Common myeloid progenitor, CD34-positive (primary cell): Measurements from ENCODE around the gene BRIP1.
"Not testable (repeated sequence)": the region's sequence is repeated elsewhere in the genome, so short reads cannot be mapped to it uniquely, and the experiment has no call there.

Experiments
- CTCF ChIA-PET: fragments of 350-600 bp; sonication (Branson Sonifier 250); formaldehyde crosslinking; loops from one replicate; lab custom pipeline; 2021; ENCODE audit warnings: antibody characterized with exemption; lab: Charles Lee
- POLR2A ChIA-PET: fragments of 350-600 bp; sonication (Branson Sonifier 250); formaldehyde crosslinking; loops from one replicate; lab custom pipeline; 2021; ENCODE audit warnings: antibody characterized with exemption; lab: Charles Lee
- DNase-seq, 3 donors: peaks; one replicate each; pipeline versions ENCODE4 v3.0.0 to v3.0.0-alpha.2; 2013
- H3K27ac ChIP-seq, 2 experiments: 1 replicate in 1 of 2; 2 replicates in 1 of 2; pipeline ENCODE4 v1.7.0; 2013; ENCODE audit warnings: inconsistent platforms in 2 of 2, low read length in 2 of 2, mild to moderate bottlenecking in 2 of 2, low read depth in 1 of 2, moderate library complexity in 1 of 2; ENCODE audit not compliant: severe bottlenecking in 2 of 2, insufficient read depth in 1 of 2, poor library complexity in 1 of 2
- H3K27me3 ChIP-seq, 5 experiments: replicated peaks in 2 of 5; 1 replicate in 3 of 5; 2 replicates in 2 of 5; pipeline versions ENCODE4 v1.6.1 to v1.7.0; 2013; ENCODE audit warnings: low read length in 4 of 5, mild to moderate bottlenecking in 2 of 5, moderate library complexity in 2 of 5, inconsistent platforms in 1 of 5; ENCODE audit not compliant: insufficient read depth in 5 of 5, control insufficient read depth in 4 of 5
- H3K36me3 ChIP-seq, 4 experiments: 1 replicate in 2 of 4; 2 replicates in 2 of 4; pipeline versions ENCODE4 v1.6.1 to v1.7.0; 2013; ENCODE audit warnings: low read length in 3 of 4, control low read depth in 1 of 4, mild to moderate bottlenecking in 1 of 4; ENCODE audit not compliant: control insufficient read depth in 4 of 4, insufficient read depth in 4 of 4
- H3K4me1 ChIP-seq, 4 experiments: 1 replicate in 3 of 4; 2 replicates in 1 of 4; pipeline versions ENCODE4 v1.6.1 to v1.7.1; 2013; ENCODE audit warnings: low read length in 3 of 4, mild to moderate bottlenecking in 3 of 4, control low read depth in 1 of 4, inconsistent platforms in 1 of 4, moderate library complexity in 1 of 4; ENCODE audit not compliant: control insufficient read depth in 4 of 4, insufficient read depth in 4 of 4; ENCODE audit errors: control extremely low read depth in 1 of 4
- H3K4me3 ChIP-seq, 7 experiments: 1 replicate in 4 of 7; 2 replicates in 3 of 7; pipeline versions ENCODE4 v1.5.1 to v1.7.0; 2013; ENCODE audit warnings: mild to moderate bottlenecking in 7 of 7, low read length in 6 of 7, moderate library complexity in 6 of 7, inconsistent platforms in 2 of 7, low read depth in 2 of 7, control low read depth in 1 of 7; ENCODE audit not compliant: insufficient read depth in 4 of 7, control insufficient read depth in 1 of 7; ENCODE audit errors: extremely low read depth in 1 of 7
- H3K9me3 ChIP-seq, 5 experiments: 1 replicate in 4 of 5; 2 replicates in 1 of 5; pipeline versions ENCODE4 v1.6.1 to v1.7.1; 2013; ENCODE audit warnings: low read length in 4 of 5, mild to moderate bottlenecking in 2 of 5, inconsistent platforms in 1 of 5, low read depth in 1 of 5, moderate library complexity in 1 of 5; ENCODE audit not compliant: control insufficient read depth in 4 of 5, insufficient read depth in 2 of 5; ENCODE audit errors: control extremely low read depth in 1 of 5
- WGBS: methylation state at CpG from one replicate; pipeline ENCODE4 v1.1.5; 2013; ENCODE audit not compliant: insufficient coverage; 5-methylcytosine and 5-hydroxymethylcytosine counted together

Gene BRIP1

DNA sequence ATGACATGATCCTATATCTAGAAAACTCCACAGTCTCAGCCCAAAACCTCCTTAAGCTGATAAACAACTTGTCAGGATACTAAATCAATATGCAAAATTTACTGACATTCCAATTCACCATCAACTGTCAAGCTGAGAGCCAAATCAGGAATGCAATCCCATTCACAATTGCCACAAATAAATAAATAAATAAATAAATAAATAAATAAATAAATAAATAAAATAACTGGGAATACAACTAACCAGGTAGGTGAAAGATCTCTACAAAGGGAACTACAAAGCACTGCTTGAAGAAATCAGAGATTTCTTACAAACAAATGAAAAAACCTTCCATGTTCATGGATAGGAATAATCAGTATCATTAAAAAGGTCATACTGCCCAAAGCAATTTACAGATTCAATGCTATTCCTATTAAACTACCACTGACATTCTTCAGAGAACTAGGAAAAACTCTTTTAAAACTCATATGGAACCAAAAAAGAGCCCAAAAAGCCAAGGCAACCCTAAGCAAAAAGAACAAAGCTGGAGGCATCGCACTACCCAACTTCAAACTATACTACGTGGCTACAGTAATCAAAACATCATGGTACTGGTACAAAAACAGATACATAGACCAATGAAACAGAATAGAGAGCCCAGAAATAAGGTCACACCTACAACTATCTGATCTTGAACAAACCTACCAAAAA, 37.7 kb downstream of the BRIP1 start:
- no CpG with 5 or more reads among the region's 2 CpGs for WGBS
- H3K27me3 ChIP-seq, result no peaks in the 10 kb centered on the region
- DNase-seq, result no peak
- ChIA-PET POLR2A (no interaction called here), CTCF (interaction anchor here (1.7 kb wide), 1 partner anchor 11 kb away, joined by 5 read pairs; no protein-coding TSS in a partner anchor)
- no peaks in the 10 kb centered on the region for H3K4me1 ChIP-seq
- no peak overlapping the region for H3K4me3 ChIP-seq
- H3K36me3 ChIP-seq, result peaks cover 4 to 28% (median 19%) of the 10 kb centered on the region in 4 experiments
- H3K27ac ChIP-seq, result no peak overlapping the region
- peaks cover 0 to 10% (median 3%) of the 10 kb centered on the region in 5 experiments for H3K9me3 ChIP-seq

GRCh38 chr17:61822326-61823285, 40.7 kb downstream of the BRIP1 start:
- POLR2A ChIA-PET, result no interaction called here
- H3K36me3 ChIP-seq, result peaks cover 4 to 22% (median 15%) of the 10 kb centered on the region in 4 experiments

GRCh38 chr17:61821655-61822054, 41.7 kb downstream of the BRIP1 start:
- WGBS, result 83% methylated on average over 2 of the region's 4 CpGs
- H3K27ac ChIP-seq, result no peak overlapping the region
- CTCF ChIA-PET, result no interaction called here

More at GRCh38 chr17:61822326-61823285, 40.7 kb downstream of the BRIP1 start:
- Histone ChIP-seq H3K9me3 (peaks cover 0 to 7% (median 4%) of the 10 kb centered on the region in 5 experiments), H3K27me3 (no peaks in the 10 kb centered on the region), H3K27ac (no peak overlapping the region), H3K4me3 (no peak overlapping the region), H3K4me1 (no peaks in the 10 kb centered on the region)
- CTCF ChIA-PET, result interaction anchor here (1.2 kb wide), 1 partner anchor 187 kb away, joined by 3 read pairs; no protein-coding TSS in a partner anchor
- 100% methylated on average over 5 of the region's 6 CpGs for WGBS
- DNase-seq, result no peak

DNA sequence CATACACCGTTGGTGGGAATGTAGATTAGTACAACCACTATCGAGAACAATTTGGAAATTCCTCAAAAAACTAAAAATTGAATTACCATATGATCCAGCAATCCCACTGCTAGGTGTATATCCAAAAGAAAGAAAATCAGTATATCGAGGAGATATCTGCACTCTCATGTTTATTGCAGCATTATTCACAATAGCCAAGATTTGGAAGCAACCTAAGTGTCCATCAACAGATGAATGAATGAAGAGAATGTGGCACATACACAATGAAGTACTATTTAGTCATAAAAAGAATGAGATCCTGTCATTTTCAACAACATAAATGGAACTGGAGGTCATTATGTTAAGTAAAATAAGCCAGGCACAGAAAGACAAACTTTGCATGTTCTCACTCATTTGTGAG, 44.1 kb downstream of the BRIP1 start:
- WGBS, result no CpG with 5 or more reads among the region's 3 CpGs
- H3K27ac ChIP-seq, H3K4me3 ChIP-seq, DNase-seq, H3K9me3 ChIP-seq, CTCF ChIA-PET, H3K27me3 ChIP-seq: not testable (repeated sequence)
- peaks cover 4 to 13% (median 10%) of the 10 kb centered on the region in 4 experiments for H3K4me1 ChIP-seq
- POLR2A ChIA-PET, result interaction anchor here (0.7 kb wide), 1 partner anchor 702 kb away, joined by 3 read pairs; no protein-coding TSS in a partner anchor
- peaks cover 4 to 26% (median 12%) of the 10 kb centered on the region in 4 experiments for H3K36me3 ChIP-seq

More at GRCh38 chr17:61821655-61822054, 41.7 kb downstream of the BRIP1 start:
- POLR2A ChIA-PET, result no interaction called here
- no peak overlapping the region for H3K4me3 ChIP-seq
- no peaks in the 10 kb centered on the region for H3K27me3 ChIP-seq
- DNase-seq, result no peak
- peaks cover 0 to 7% (median 4%) of the 10 kb centered on the region in 5 experiments for H3K9me3 ChIP-seq
- H3K4me1 ChIP-seq, result peaks cover 0 to 7% (median 2%) of the 10 kb centered on the region in 4 experiments
- H3K36me3 ChIP-seq, result peaks cover 4 to 22% (median 13%) of the 10 kb centered on the region in 4 experiments

GRCh38 chr17:61818225-61818624, 45.1 kb downstream of the BRIP1 start:
- DNase-seq, result no peak
- H3K9me3 ChIP-seq, result peaks cover 0 to 7% (median 4%) of the 10 kb centered on the region in 5 experiments
- CTCF ChIA-PET, result no interaction called here

GRCh38 chr17:61817452-61817851, 45.9 kb downstream of the BRIP1 start:
- peaks cover 4 to 21% (median 13%) of the 10 kb centered on the region in 4 experiments for H3K36me3 ChIP-seq
- H3K4me3 ChIP-seq, result no peak overlapping the region
- no CpG with 5 or more reads among the region's 3 CpGs for WGBS
- no peak for DNase-seq
- POLR2A ChIA-PET, result no interaction called here
- no peak overlapping the region for H3K27ac ChIP-seq
- CTCF ChIA-PET, result no interaction called here
- no peaks in the 10 kb centered on the region for H3K27me3 ChIP-seq
- peaks cover 4 to 19% (median 11%) of the 10 kb centered on the region in 4 experiments for H3K4me1 ChIP-seq
- H3K9me3 ChIP-seq, result peaks cover 0 to 7% (median 4%) of the 10 kb centered on the region in 5 experiments

More at GRCh38 chr17:61818225-61818624, 45.1 kb downstream of the BRIP1 start:
- Histone ChIP-seq H3K27me3 (no peaks in the 10 kb centered on the region), H3K36me3 (peaks cover 4 to 26% (median 13%) of the 10 kb centered on the region in 4 experiments), H3K4me1 (peaks cover 4 to 13% (median 10%) of the 10 kb centered on the region in 4 experiments), H3K4me3 (no peak overlapping the region), H3K27ac (no peak overlapping the region)
- POLR2A ChIA-PET, result no interaction called here
